ENCODE measurements around the gene PLA2G4D.

The PLA2G4D gene

DNA sequence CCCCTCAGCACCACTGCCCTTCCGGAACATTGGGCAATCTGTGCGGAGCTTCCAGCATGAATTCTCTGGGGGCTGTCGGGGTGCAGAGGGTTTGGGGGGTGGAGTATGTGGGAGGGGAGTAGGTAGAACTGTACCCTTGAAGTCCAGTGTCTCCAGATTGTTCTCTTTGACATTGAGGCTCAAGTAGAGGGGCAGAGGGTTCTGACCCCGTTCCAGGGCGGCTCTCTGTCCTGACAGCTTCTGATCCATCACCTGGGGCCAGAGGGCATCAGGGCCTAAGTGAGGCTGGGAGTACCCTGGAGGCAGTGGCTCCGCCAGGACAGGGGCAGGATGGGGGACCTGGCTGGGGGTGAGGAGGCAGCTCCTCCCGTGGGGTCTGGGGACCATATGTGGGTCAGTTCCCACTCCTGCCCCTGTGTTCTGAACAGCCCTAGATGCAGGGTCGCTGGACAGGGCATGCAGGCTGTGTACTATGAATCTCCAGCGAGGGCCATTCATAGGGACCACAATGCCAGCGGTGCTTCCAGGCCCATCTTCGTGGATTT lies 22.1 kb downstream of the PLA2G4D start:
- no peak for DNase-seq (ENCODE audit: low read depth, low spot score)

DNA sequence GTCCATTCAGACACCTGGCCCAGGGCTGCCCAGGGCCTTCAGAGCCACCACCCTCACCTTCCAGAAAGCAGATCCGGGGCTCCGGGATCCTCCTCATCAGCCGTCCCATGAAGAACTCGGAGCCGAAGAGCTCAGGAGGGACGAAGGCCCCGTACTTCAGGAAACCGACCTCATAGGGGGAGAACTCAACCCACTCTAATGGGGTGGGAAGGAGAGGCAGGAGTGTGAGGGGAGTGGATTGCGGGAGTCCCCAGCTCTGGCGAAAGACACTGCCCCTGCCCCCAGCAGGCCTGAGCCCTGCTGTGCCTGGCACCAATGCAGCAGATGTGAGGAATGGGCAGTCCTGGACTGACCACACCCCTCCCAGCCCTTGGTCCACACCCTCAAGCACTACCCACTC lies 22.6 kb downstream of the PLA2G4D start:
- DNase-seq (ENCODE audit: low read depth, low spot score), result no peak

GRCh38 chr15:42070976-42071350 lies 23.4 kb downstream of the PLA2G4D start:
- no peak for DNase-seq (ENCODE audit: low read depth, low spot score)

GRCh38 chr15:42070279-42070975 lies 23.9 kb downstream of the PLA2G4D start:
- DNase-seq (ENCODE audit: low read depth, low spot score), result no peak

DNA sequence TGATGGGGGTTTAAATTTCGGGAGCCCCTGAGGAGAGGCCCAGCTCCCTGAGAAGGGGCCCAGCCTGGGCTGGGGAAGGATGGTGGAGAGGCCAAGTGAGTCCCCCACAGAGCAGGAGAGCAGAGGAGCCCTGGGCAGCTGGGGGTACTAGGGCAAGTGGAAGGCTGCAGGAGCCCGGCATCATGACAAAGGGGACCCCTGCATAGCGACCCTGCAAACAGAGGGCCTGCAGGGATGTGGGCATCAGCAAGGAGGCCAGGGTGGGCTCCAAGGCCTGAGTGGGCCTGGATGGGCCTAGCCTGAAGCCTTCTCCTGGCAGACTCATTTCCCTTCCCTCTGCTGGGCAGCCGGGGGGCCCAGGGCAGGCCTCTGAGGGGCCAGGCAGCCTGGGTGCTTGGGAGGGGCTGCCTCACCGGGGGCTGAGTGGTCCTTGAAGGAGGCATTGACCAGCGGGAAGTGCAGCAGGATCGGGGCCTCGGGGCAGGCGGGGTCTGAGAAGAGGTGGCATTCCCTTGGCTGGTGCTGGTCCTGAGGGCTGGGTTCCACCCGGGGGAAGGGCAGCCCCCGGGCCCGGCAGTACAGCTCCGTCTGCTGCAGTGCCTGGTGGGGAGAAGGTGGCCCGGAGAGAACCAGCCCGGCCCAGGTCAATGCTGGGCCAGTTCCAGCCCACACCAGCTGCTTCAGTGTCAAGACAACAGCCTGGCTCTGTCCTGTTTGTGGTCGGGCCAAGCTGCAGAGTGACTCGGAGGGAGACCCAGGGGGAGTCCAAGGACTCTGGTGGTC lies 24.7 kb downstream of the PLA2G4D start:
- DNase-seq (ENCODE audit: low read depth, low spot score), result no peak

GRCh38 chr15:42069025-42069424 lies 25.3 kb downstream of the PLA2G4D start:
- DNase-seq (ENCODE audit: low read depth, low spot score), result no peak

- DNase-seq (ENCODE audit: low read depth, low spot score), result no peak
Observed at GRCh38 chr15:42068601-42069000, 25.8 kb downstream of the PLA2G4D start.

- DNase-seq (ENCODE audit: low read depth, low spot score), result no peak
Observed at GRCh38 chr15:42066764-42067415, 27.5 kb downstream of the PLA2G4D start.

DNA sequence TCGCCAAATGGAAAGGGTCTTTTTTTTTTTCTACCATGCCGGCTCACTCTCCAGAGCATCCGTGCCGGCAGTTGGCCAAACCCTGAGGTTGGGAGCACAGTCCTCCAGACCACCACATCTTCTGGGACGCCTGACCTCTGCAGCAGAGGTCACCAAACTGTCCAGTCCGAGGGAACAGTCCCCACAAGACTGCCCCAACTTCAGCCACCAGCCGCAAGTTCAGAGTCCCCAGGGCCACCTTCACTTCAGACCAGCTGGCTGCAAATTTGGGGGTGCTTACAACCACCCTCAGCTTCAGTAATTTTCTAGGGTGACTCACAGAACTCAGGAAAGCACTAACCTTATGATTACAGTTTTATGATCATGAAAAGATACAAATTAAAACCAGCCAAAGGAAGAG lies 28.9 kb downstream of the PLA2G4D start:
- no peak for DNase-seq (ENCODE audit: low read depth, low spot score)

DNA sequence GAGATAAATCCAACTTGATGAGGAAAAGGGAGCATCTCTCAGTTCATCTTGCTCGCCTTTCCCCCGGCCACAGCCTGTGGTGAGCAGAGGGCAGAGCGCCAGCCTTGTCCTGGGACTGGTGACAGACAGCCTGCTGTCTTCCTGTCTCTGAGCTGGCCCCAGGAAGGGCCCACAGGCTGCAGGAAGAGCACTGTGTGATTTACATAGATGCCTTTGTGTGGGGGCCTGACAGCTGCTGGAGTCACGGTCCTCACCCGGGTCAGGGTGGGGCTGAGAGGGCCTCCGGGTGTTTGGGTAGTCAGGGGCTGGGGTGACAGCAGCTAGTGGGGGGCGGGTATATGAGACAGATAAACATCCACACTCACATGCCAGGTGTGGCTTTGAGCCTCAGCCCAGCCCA lies 29.3 kb downstream of the PLA2G4D start:
- no peak for DNase-seq (ENCODE audit: low read depth, low spot score)

- DNase-seq (ENCODE audit: low read depth, low spot score), result no peak
Observed at GRCh38 chr15:42064271-42064670, 30.1 kb downstream of the PLA2G4D start.

DNA sequence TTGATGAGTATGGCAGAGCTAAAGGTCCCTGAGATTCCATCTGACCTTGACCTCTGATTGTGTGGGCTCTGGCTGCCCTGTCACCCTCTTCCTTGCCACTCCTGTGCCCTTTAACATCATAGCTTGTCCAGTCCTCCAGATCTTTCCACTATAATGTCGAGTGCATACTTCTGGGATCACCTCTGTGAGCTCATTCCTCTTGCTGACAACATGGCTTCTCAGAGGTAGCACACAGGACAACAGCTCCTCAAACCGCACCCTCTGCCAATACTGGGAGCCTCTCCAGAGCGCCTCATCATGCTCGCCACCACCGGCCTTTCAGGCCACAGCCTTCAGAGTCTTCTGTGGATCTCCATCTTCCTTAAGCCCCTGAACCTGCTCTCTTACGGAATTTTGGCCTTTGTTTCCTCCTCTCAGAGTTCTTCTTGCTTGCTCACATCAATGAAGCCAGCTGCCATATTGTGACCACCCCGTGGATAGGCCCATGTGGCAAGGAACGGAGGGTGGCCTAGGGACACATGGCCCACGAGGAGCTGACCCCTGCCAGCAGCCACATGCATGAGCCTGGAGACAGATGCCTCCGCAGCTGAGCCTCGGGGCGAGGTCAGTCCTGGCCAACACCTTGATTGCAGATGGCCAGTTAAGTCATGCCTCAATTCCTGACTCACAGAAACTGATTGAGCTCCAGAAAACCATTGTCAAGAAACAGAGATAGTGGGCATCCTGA lies 31.1 kb downstream of the PLA2G4D start:
- DNase-seq (ENCODE audit: low read depth, low spot score), result no peak

- no peak for DNase-seq (ENCODE audit: low read depth, low spot score)
Observed at GRCh38 chr15:42062284-42062806, 32.0 kb downstream of the PLA2G4D start.

DNA sequence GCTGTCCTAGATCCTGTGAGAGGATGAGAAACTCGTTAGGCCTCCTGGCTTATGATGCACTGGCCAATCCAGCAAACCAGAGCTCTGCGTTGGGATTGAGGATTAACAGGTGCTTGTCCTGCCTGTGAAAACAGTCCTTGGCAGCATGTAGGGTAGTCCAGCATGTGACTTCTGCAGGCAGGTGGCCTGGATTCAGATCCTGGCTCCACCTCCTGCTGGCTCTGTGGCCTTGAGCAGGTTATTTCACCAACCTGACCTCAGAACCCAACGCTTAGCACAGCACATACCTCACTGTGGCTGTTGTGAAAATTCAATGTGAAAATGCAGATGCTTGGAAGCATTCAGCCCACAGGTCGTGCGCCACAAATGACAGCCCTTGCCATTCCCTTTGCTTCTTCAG lies 33.6 kb downstream of the PLA2G4D start:
- DNase-seq (ENCODE audit: low read depth, low spot score), result no peak

DNA sequence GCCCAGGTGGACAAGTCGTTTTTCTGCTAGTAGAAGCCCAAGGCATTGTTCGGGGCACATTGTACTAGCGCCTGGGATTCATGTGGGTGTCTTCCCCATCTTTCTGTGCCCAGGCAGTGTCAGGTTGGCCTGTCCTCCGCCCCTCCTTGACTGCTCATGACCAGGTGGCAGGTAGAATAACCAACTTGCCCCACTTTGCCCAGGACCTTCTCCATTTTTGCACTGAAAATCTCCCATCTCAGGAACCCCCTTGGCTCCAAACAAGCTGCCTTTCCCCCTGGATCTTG lies 33.9 kb downstream of the PLA2G4D start:
- DNase-seq (ENCODE audit: low read depth, low spot score), result no peak

DNA sequence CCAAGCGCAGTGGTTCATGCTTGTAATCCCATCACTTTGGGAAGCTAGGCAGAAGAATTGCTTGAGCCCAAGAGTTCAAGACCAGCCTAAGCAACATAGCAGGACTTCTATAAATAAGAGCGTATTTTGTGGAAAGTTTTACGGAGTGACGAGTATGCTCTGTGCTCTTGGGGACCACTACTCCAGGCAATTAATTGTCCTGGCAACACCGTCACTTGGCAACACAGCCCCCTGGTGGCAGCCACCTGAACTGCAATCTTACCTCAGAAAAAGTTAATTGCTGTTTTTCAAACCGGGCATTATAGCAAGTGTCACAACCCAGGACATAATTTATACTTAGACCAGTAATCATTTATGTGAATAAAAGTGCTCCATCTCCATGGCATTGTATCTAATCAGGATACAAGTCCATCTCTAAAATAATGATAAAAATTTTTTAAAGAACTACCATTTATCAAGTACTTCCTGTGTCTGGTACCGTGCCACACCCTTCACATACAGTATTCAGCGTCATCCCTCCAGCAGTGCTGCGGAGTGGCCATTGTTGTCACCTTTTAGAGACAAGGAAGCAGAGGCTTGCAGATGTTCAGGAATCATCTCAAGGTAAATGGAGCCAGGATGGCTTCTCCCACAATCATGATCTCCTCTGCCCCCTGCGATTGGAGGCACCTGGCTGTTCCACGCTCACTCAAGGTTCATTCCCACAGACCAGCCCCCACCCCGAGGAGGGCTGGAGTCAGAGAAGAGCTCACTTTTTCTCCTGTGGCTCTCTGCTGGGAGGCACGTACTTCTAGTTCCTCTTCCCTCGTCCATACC lies 34.5 kb downstream of the PLA2G4D start:
- DNase-seq (ENCODE audit: low read depth, low spot score), result no peak

GRCh38 chr15:42058791-42059190 lies 35.6 kb downstream of the PLA2G4D start:
- no peak for DNase-seq (ENCODE audit: low read depth, low spot score)

DNA sequence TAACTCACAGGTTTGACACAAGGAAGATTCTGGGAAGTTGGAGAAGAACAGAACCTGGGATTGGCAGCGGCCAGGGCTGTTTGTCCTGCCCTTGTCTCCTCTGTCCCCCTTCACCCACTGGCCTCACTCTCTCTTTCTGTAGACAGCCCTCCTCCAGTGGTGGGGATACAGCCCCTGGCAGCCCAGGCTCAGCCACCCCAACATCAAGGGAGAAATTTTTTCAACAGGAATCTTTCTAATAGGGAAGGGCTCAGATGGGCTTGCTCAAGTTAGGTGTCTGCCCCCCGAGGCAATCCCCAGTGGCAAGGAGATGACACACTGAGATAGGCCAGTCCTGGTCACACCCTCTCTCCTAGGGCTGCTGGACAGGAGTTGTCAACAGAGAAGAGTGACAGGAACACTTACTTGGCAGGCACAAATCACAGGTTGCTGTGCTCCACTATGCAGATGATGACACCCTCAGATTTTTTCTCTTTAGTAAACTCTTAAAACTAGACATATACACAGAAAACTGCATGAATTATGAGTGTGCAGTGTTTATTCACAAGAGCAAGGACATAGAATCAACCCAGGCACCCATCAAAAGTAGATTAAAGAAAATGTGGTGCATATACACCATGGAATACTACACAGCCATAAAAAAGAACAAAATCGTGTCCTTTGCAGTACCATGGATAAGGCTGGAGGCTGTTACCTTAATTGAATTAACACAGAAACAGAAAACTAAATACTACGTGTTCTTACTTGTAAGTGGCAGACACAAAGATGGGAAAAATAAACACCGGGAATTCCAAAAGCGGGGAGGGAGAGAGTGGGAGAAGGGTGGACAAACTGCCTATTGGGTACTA lies 36.3 kb downstream of the PLA2G4D start:
- DNase-seq (ENCODE audit: low read depth, low spot score), result no peak

DNA sequence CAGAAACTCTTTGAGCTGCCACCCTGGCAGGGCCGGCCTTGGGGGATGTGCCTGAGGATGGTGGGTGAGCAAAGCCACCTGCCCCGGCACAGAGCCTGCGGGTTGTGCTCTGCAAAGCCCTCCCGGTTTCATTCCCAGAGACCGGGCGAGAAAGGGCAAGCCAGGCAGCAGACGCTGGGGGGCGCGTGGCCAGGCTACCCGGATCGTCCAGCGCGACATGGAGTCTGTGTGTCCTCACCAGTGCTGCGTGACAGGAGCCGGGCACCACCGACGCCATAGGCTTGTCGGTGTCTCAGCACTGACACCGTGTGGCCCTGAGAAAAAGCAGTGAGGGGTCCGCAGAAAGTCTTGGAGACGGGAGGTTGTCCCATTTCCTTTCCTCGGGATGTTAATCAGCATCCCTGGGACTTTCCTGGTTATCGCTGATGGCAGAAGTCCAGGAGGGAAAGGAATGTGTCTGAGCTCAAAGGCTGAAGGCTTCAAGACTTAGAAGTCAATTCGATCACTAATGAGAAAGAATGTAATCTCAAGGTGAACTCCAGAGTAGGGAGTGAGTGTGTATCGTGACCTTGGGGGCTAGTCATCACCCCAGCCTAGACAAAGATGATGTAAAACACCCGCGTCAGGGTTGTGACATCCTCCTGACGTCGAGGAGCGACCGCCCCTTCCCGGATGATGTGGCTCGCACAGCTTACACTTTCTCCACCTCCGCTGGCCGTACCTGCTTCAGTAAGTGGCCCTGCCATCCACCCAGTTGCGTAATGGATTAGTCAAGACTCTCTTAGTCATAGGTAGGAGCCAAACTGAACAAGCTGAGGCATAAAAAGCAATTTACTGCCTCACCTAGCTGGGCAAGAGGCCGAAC lies 37.2 kb downstream of the PLA2G4D start:
- DNase-seq (ENCODE audit: low read depth, low spot score), result peak; percentile 82

Measured in iPS DF 19.7 (cell line).